ENCODE measurements around the gene PRSS12. TPM values are rescaled to one million over a fixed set of nuclear protein-coding genes. Genes with fewer than 3 reads are reported as not detected.
"Not testable (repeated sequence)": the region's sequence is repeated elsewhere in the genome, so short reads cannot be mapped to it uniquely, and the experiment has no call there.

PRSS12 gene
- polyA plus RNA-seq, 3 donors: 0.43 to 6.0 (median 0.56) TPM

DNA sequence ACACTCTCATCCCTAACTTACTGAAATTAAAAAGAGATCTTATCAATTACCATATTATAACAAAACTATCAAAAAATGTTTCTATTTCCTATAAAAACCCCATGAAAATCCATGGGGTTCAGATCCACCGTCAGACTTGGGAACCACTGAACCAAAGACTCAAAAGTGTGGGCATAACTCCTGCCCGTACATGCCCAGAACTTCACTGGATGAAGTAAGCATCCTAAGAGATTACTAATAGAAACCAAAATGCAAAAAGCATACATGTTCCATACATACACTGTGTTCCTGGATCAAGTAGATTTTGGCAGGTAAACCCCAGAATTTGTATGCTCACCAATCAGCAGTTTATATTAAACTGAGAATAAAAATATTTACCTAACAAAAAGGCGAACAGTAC, 66.1 kb downstream of the PRSS12 start:
- 92 to 97% (median 94%) methylated on average over 3 of the region's 3 CpGs for WGBS, 3 donors
- no peak overlapping the region for H3K27ac ChIP-seq (ENCODE audit: low read depth, low read length)

DNA sequence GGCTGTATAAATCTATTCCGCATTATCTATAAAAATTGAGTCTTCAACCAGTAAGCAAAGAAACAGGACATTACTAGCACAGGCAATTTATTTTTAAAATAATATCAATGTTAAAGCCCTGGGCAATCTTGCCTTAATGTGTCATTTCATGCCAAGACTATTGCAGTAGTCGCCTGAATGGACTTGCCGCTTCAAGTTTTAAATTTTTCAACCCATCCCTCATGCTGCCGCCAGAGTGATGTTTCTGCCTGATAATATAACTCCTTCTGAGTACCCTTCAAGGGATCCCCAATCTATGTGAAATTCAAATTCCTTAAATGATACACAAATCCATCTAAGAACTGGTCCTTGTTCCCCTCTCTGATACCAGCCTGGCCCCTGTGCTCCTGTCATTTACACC, 66.9 kb downstream of the PRSS12 start:
- 95 to 98% (median 98%) methylated on average over 4 of the region's 4 CpGs for WGBS, 3 donors
- H3K27ac ChIP-seq (ENCODE audit: low read depth, low read length): no peak overlapping the region

DNA sequence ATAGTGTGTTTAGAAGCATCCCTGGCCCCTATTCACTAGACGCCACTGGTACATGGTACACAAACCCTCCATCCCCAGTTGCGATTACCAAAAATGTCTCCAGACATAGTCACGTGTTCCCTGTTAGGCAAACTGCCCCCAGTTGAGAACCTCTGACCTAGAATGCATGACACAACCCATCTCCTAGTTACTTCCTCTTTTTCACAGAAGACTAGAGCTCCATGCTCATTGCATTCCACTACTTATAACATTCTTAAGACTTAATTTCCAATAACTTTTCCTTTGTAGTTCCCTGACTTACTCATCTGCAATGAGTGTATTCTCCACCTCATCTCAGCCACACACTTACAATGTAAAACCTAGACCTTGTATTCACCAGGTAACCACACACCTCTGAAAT, 68.6 kb downstream of the PRSS12 start:
- WGBS, 3 donors: 54 to 70% (median 63%) methylated on average over 3 of the region's 3 CpGs
- no peak overlapping the region for H3K27ac ChIP-seq (ENCODE audit: low read depth, low read length)

- WGBS, 3 donors: 22 to 44% (median 27%) methylated on average over 4 of the region's 4 CpGs
- no peak overlapping the region for H3K27ac ChIP-seq (ENCODE audit: low read depth, low read length)
These were observed 70.1 kb downstream of the PRSS12 start for GRCh38 chr4:118282692-118283091.

GRCh38 chr4:118281611-118282442, 71.0 kb downstream of the PRSS12 start:
- H3K27ac ChIP-seq (ENCODE audit: low read depth, low read length): no peak overlapping the region
- 29 to 62% (median 54%) methylated on average over 9 of the region's 9 CpGs for WGBS, 3 donors

DNA sequence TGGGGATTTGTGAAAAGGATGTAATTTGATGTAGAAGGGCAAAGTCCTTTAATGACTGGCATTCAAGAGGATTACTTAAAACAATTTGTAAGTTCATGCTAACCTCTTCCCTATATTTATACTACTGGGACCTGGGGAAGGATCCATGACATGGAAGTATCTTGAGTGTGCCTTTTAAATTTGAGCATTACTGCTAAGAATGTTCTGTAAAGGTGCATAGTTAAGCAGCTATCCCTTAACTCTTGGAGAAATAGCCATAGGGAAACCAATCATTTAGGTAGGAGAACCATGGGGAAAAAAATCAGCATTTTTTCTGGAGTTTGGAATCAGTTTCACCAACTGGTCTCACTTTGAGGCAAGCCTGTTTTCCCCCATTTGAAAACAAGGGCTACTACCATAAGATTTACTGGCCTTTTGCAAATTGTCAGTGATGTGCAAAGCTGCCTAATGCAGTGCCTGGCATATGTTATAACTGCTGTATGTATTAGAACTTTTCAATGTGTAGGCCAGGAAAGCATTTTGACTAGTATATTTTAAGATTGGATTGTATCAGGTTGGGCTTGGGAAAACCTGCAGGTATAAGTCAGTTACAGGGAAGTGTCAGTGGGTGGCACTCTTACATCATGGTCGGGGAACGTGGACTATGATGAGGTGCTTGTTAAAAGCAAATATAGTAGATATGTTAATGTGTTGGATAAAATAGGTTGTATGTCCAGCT, 72.1 kb downstream of the PRSS12 start:
- H3K27ac ChIP-seq (ENCODE audit: low read depth, low read length): no peak overlapping the region

DNA sequence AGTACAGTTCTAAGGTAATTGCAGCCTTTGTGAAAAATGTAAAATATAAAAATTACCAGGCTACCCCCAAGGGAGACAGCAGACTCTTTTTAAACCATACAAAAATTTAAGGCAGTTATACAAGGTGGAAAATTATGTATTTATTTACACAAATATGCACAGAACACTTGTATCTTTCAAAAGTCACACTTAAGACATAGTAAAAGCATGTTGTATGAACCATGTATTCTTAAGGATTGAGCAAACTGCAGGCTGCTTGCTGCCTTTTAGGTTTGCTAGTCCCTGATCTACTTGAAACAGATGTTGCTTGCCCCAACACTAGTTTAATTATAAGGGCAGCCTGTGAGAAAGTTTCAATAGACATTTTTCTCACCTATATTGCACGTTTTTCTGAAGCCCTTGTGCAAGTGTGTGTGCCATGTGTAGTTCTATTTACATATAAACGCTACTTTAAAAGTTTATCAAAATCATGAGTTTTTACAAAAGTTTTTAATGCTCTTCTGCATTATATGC, 72.8 kb downstream of the PRSS12 start:
- 15 to 27% (median 27%) methylated on average over 2 of the region's 2 CpGs for WGBS, 3 donors
- no peak overlapping the region for H3K27ac ChIP-seq (ENCODE audit: low read depth, low read length)

More for the DNA sequence above, 72.1 kb downstream of the PRSS12 start:
- 0 to 11% (median 9%) methylated on average over 2 of the region's 2 CpGs for WGBS, 3 donors

- WGBS, 3 donors: 1 to 4% (median 2%) methylated on average over 13 of the region's 13 CpGs
- H3K27ac ChIP-seq (ENCODE audit: low read depth, low read length): no peak overlapping the region
These were observed 73.5 kb downstream of the PRSS12 start for GRCh38 chr4:118279328-118279727.

- no peak overlapping the region for H3K27ac ChIP-seq (ENCODE audit: low read depth, low read length)
- 0 to 1% (median 1%) methylated on average over 53 to 56 of the region's 56 CpGs for WGBS, 3 donors
These were observed 74.1 kb downstream of the PRSS12 start for GRCh38 chr4:118278473-118279274.

DNA sequence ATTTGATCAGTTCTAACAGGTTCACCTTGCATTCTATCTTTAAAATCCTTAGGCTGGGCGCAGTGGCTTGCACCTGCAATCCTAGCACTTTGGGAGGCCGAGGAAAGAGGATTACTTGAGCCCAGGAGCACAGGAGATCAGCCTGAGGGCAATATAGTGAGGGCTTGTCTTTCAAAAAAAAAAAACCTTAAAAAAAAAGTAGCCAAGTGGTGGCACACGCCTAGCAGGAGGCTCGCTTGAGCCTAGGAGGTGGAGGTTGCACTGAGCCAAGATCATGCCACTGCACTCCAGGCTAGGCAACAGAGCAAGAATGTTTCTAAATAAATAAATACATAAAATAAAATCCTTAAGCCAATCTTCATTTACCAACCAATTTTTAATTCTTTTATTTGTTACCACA, 75.6 kb downstream of the PRSS12 start:
- no peak overlapping the region for H3K27ac ChIP-seq (ENCODE audit: low read depth, low read length)

GRCh38 chr4:118276580-118276979, 76.2 kb downstream of the PRSS12 start:
- 43 to 89% (median 62%) methylated on average over 2 of the region's 2 CpGs for WGBS, 3 donors

More for the DNA sequence above, 75.6 kb downstream of the PRSS12 start:
- WGBS, 3 donors: 79 to 97% (median 90%) methylated on average over 4 of the region's 4 CpGs

GRCh38 chr4:118273642-118274041, 79.2 kb downstream of the PRSS12 start:
- WGBS, 3 donors: 74 to 92% (median 86%) methylated on average over 1 of the region's 1 CpG
- no peak overlapping the region for H3K27ac ChIP-seq (ENCODE audit: low read depth, low read length)

More at GRCh38 chr4:118276580-118276979, 76.2 kb downstream of the PRSS12 start:
- no peak overlapping the region for H3K27ac ChIP-seq (ENCODE audit: low read depth, low read length)

DNA sequence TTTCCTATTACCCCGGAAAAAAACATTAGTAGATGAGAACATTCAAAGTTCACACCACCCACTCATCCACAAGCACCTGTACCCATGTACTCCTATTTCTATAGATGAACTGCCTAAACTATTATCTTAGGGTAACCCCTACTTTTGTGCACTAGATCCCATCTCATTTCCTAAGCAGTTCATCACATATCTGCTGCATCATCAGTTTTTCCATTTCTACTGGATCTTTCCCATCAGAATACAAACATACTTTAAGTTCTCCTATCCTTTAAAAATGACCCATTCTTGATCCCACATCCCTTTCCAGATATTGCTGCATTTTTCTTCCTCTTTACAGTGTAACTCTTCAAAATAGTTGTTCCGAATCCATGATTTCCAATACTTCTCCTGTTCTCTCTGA, 81.0 kb downstream of the PRSS12 start:
- H3K27ac ChIP-seq (ENCODE audit: low read depth, low read length): no peak overlapping the region
- 88 to 92% (median 92%) methylated on average over 2 of the region's 2 CpGs for WGBS, 3 donors

DNA sequence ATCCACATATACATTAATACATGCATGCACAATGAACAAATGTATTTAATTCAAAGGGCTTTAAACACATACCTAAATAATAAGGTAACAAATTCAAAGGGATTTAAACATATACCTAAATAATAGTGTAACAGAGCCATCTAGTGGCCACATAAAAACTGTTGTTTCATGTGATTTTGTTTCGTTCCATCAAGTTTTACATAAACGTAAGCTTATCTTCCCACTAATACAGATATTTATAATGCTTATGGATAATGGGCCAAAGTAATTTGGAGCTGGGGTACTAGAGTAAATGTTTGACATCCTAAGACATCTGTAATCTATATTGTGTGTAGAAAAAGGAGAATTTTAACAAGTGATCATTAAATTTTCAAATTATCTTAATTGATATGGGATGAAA, 82.3 kb downstream of the PRSS12 start:
- 2 to 3% (median 2%) methylated on average over 2 of the region's 2 CpGs for WGBS, 3 donors
- no peak overlapping the region for H3K27ac ChIP-seq (ENCODE audit: low read depth, low read length)

- H3K27ac ChIP-seq (ENCODE audit: low read depth, low read length): no peak overlapping the region
- WGBS, 3 donors: 64 to 82% (median 77%) methylated on average over 3 of the region's 3 CpGs
These were observed 84.0 kb downstream of the PRSS12 start for GRCh38 chr4:118268780-118269179.

DNA sequence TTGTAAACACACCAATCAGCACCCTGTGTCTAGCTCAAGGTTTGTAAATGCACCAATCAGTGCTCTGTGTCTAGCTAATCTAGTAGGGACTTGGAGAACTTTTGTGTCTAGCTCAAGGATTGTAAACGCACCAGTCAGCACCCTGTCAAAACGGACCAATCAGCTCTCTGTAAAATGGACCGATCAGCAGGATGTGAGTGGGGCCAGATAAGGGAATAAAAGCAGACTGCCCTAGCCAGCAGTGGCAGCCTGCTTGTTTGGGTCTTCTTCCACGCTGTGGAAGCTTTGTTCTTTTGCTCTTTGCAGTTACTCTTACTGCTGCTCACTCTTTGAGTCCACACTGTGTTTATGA, 86.7 kb downstream of the PRSS12 start:
- H3K27ac ChIP-seq (ENCODE audit: low read depth, low read length): not testable (repeated sequence)
- WGBS, 3 donors: 73 to 89% (median 87%) methylated on average over 4 of the region's 4 CpGs

DNA sequence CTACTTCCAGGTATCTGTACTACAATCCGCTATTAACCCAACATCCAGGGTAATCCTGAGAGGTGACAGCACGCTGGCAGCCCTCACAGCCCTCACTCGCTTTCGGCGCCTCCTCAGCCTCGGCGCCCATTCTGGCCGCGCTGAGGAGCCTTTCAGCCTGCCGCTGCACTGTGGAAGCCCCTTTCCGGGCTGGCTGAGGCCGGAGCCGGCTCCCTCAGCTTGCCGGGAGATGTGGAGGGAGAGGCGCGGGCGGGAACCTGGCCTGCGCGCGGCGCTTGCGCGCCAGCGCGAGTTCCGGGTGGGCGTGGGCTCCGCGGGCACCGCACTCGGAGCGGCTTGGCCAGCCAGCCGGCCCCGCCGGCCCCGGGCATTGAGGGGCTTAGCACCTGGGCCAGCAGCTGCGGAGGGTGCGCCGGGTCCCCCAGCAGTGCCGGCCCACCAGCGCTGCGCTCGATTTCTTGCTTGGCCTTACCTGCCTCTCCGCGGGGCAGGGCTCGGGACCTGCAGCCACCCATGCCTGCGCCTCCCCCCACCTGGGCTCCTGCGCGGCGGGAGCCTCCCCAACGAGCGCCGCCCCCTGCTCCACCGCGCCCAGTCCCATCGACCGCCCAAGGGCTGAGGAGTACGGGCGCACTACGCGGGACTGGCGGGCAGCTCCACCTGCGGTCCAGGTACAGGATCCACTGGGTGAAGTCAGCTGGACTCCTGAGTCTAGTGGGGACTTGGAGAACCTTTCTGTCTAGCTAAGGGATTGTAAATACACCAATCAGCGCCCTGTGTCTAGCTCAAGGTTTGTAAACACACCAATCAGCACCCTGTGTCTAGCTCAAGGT, 87.3 kb downstream of the PRSS12 start:
- no peak overlapping the region for H3K27ac ChIP-seq (ENCODE audit: low read depth, low read length)
- WGBS, 3 donors: 15 to 18% (median 15%) methylated on average over 52 to 64 of the region's 64 CpGs

- 85 to 99% (median 95%) methylated on average over 3 of the region's 3 CpGs for WGBS, 3 donors
- H3K27ac ChIP-seq (ENCODE audit: low read depth, low read length): no peak overlapping the region
These were observed 88.7 kb downstream of the PRSS12 start for GRCh38 chr4:118264096-118264495.

All from adipose tissue (tissue), 3 donors.